Astrocyte (in vitro differentiated cells and primary cell): Measurements from ENCODE around the gene ADARB2.

Source experiments
- EZH2 ChIP-seq: IDR thresholded peaks from 2 replicates; pipeline ENCODE4 v1.6.1; 2012; ENCODE audit warnings: mild to moderate bottlenecking, low read length, inconsistent platforms; ENCODE audit not compliant: insufficient read depth
- TF ChIP-seq, protein P1 (sequence below): IDR thresholded peaks from 2 replicates; pipeline ENCODE4 v1.5.1; 2011; ENCODE audit warnings: low read depth, mild to moderate bottlenecking, inconsistent platforms, low read length, moderate library complexity; ENCODE audit not compliant: insufficient read depth

DNA sequence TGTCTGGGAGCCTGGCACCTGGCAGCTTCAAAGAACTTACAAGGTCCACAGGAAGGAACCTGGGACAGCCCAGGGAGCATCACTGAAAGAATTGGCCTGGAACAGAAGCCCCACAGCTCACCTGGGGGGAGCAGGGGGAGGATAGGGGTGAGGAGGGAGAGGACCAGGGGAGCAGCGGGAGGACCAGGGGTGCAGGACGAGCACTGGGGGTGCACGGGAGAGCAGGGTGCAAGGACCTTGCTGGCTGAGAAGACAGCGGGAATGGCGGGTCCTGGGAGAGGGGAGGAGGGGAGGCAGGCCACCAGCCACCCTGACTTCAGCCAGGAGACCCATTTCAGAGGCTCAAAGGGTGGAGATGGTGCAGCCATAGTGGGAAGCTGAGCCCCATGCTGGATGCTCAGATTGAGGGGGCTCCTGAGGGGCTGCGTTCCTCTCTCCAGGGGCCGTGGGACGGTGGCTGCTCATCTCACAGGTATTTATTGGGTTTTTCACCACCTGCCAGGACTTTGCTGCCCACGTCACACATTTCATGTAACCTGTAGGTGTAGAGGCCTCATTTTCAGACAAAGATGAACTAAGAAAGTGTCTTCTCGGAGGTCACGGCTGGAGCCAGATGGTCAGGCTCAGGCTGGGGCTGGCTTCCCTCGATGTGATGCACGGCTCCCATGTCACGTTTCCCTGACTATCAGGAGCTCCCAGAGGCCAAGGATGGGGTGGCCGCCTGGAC lies 571.1 kb downstream of the ADARB2 start:
- TF ChIP-seq, protein P1, sequence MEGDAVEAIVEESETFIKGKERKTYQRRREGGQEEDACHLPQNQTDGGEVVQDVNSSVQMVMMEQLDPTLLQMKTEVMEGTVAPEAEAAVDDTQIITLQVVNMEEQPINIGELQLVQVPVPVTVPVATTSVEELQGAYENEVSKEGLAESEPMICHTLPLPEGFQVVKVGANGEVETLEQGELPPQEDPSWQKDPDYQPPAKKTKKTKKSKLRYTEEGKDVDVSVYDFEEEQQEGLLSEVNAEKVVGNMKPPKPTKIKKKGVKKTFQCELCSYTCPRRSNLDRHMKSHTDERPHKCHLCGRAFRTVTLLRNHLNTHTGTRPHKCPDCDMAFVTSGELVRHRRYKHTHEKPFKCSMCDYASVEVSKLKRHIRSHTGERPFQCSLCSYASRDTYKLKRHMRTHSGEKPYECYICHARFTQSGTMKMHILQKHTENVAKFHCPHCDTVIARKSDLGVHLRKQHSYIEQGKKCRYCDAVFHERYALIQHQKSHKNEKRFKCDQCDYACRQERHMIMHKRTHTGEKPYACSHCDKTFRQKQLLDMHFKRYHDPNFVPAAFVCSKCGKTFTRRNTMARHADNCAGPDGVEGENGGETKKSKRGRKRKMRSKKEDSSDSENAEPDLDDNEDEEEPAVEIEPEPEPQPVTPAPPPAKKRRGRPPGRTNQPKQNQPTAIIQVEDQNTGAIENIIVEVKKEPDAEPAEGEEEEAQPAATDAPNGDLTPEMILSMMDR, result no peak
- no peak for TF ChIP-seq EZH2
